ENCODE measurements around the gene OR10S1.
"Not testable (repeated sequence)": the region's sequence is repeated elsewhere in the genome, so short reads cannot be mapped to it uniquely, and the experiment has no call there.

The OR10S1 gene

GRCh38 chr11:123977731-123978347, at the start of gene OR10S1:
OR10S1 (minus strand) TSS chr11:123977781; CDS start chr11:123977664, 117 bp downstream.
- DNase-seq (ENCODE audit: low spot score) = peak; percentile 72

GRCh38 chr11:124026498-124026897, 48.9 kb upstream of the OR10S1 start, which contains the start of gene OR10G8:
OR10G8 (plus strand) TSS chr11:124026798; CDS start chr11:124029623, 2,825 bp downstream.
- no peak for DNase-seq (ENCODE audit: low spot score)

- not testable (repeated sequence) for DNase-seq (ENCODE audit: low spot score)
These were observed 38.3 kb upstream of the OR10S1 start for GRCh38 chr11:124015837-124016236.

- no peak for DNase-seq (ENCODE audit: low spot score)
These were observed 35.1 kb upstream of the OR10S1 start, which contains the start of gene OR10G4 for GRCh38 chr11:124012697-124013096. OR10G4 (plus strand) TSS chr11:124012997; CDS start chr11:124015575, 2,578 bp downstream.

GRCh38 chr11:123995119-123995518, 17.5 kb upstream of the OR10S1 start, which contains the start of gene OR10G6:
OR10G6 (minus strand) TSS chr11:123995161; CDS start chr11:123995161, 0 bp downstream.
- no peak for DNase-seq (ENCODE audit: low spot score)

- DNase-seq (ENCODE audit: low spot score) = no peak
These were observed 1.7 kb upstream of the OR10S1 start for GRCh38 chr11:123979311-123979710.

GRCh38 chr11:123976770-123977560, 616 bp downstream of the OR10S1 start:
- DNase-seq (ENCODE audit: low spot score) = no peak

GRCh38 chr11:123973816-123974215, 3.8 kb downstream of the OR10S1 start:
- DNase-seq (ENCODE audit: low spot score) = peak; percentile 5

- no peak for DNase-seq (ENCODE audit: low spot score)
These were observed 20.8 kb downstream of the OR10S1 start for GRCh38 chr11:123956752-123957151.

- no peak for DNase-seq (ENCODE audit: low spot score)
These were observed 32.4 kb downstream of the OR10S1 start for GRCh38 chr11:123945132-123945531.

GRCh38 chr11:123943738-123944137, 33.8 kb downstream of the OR10S1 start, which contains the start of gene OR6T1:
OR6T1 (minus strand) TSS chr11:123943838; CDS start chr11:123943838, 0 bp downstream.
- no peak for DNase-seq (ENCODE audit: low spot score)

GRCh38 chr11:123942413-123942812, 35.2 kb downstream of the OR10S1 start:
- no peak for DNase-seq (ENCODE audit: low spot score)

GRCh38 chr11:123939317-123939716, 38.3 kb downstream of the OR10S1 start, which contains the start of gene OR4D5:
OR4D5 (plus strand) TSS chr11:123939617; CDS start chr11:123939617, 0 bp downstream.
- no peak for DNase-seq (ENCODE audit: low spot score)

Measured in SW480 (cell line).